ENCODE data around the gene IL2RA. TPM values are rescaled to one million over a fixed set of nuclear protein-coding genes. Genes with fewer than 3 reads are reported as not detected.

IL2RA gene
- total RNA-seq, 3 donors from 2014 or later, result 0.33 to 1.3 (median 0.88) TPM

- intact Hi-C loops (cut with DNase I; ENCODE audit: low total_unique reads), result no loop called here
- DNase-seq (ENCODE audit: low spot score in 2 of 2), result no peak
- Histone ChIP-seq H3K9me3 (no peaks in the 10 kb centered on the region), H3K27ac (no peak overlapping the region), H3K4me1 (peaks cover 4 to 6% of the 10 kb centered on the region in 2 donors), H3K4me3 (no peak overlapping the region), H3K36me3 (no peaks in the 10 kb centered on the region), H3K27me3 (no peaks in the 10 kb centered on the region)
- TF ChIP-seq POLR2AphosphoS5 (IDR thresholded peaks at IDR 0.05), result no peak
- TF ChIP-seq POLR2A (IDR thresholded peaks at IDR 0.05), result no peak
- no peak for TF ChIP-seq CTCF (IDR thresholded peaks at IDR 0.05)
These were observed 13.7 kb downstream of the IL2RA start for GRCh38 chr10:6048281-6049030.

- Histone ChIP-seq H3K36me3 (no peaks in the 10 kb centered on the region), H3K9me3 (no peaks in the 10 kb centered on the region), H3K4me1 (peaks cover 4 to 6% of the 10 kb centered on the region in 2 donors), H3K4me3 (no peak overlapping the region), H3K27ac (no peak overlapping the region), H3K27me3 (no peaks in the 10 kb centered on the region)
- DNase-seq (ENCODE audit: low spot score in 2 of 2), result no peak
- intact Hi-C loops (cut with DNase I; ENCODE audit: low total_unique reads), result no loop called here
- TF ChIP-seq POLR2AphosphoS5 (IDR thresholded peaks at IDR 0.05), result no peak
- TF ChIP-seq POLR2A (IDR thresholded peaks at IDR 0.05), result no peak
- TF ChIP-seq CTCF (IDR thresholded peaks at IDR 0.05), result no peak
These were observed 14.3 kb downstream of the IL2RA start for GRCh38 chr10:6047847-6048246.

GRCh38 chr10:6046773-6047611, 15.2 kb downstream of the IL2RA start:
- no peaks in the 10 kb centered on the region for H3K27me3 ChIP-seq
- no peaks in the 10 kb centered on the region for H3K9me3 ChIP-seq
- intact Hi-C loops (cut with DNase I; ENCODE audit: low total_unique reads), result no loop called here
- no peak overlapping the region for H3K27ac ChIP-seq
- no peak for DNase-seq (ENCODE audit: low spot score in 2 of 2)
- H3K4me3 ChIP-seq, result no peak overlapping the region
- no peaks in the 10 kb centered on the region for H3K36me3 ChIP-seq
- TF ChIP-seq POLR2A (IDR thresholded peaks at IDR 0.05) (no peak), POLR2AphosphoS5 (IDR thresholded peaks at IDR 0.05) (no peak), CTCF (IDR thresholded peaks at IDR 0.05) (no peak)
- H3K4me1 ChIP-seq, result peaks cover 3 to 4% of the 10 kb centered on the region in 2 donors

- H3K27me3 ChIP-seq, result no peaks in the 10 kb centered on the region
- no peak overlapping the region for H3K4me3 ChIP-seq
- TF ChIP-seq POLR2A (IDR thresholded peaks at IDR 0.05) (no peak), POLR2AphosphoS5 (IDR thresholded peaks at IDR 0.05) (no peak), CTCF (IDR thresholded peaks at IDR 0.05) (no peak)
- H3K36me3 ChIP-seq, result no peaks in the 10 kb centered on the region
- intact Hi-C loops (cut with DNase I; ENCODE audit: low total_unique reads), result no loop called here
- no peak overlapping the region for H3K27ac ChIP-seq
- no peak for DNase-seq (ENCODE audit: low spot score in 2 of 2)
- H3K9me3 ChIP-seq, result no peaks in the 10 kb centered on the region
- peaks cover 0 to 4% of the 10 kb centered on the region in 2 donors for H3K4me1 ChIP-seq
These were observed 16.0 kb downstream of the IL2RA start for GRCh38 chr10:6045878-6046772.

Data from breast epithelium (tissue), 4 donors.